K562 (cell line): Measurements from ENCODE around the gene SLC38A10. TPM values are rescaled to one million over a fixed set of nuclear protein-coding genes. Genes with fewer than 3 reads are reported as not detected.

Source experiments
- ATF4 ChIP-seq: fragments of 450-650 bp; formaldehyde crosslinking; IDR thresholded peaks from 2 replicates; pipeline ENCODE4 v1.4.0; 2022; ENCODE audit warnings: mild to moderate bottlenecking, moderate library complexity
- CBX8 ChIP-seq: fragments of 200-600 bp; sonication (generic); IDR thresholded peaks from 2 replicates; pipeline ENCODE4 v1.6.1; 2012; ENCODE audit warnings: borderline replicate concordance, mixed run types, low read depth, mild to moderate bottlenecking, moderate library complexity, mixed read lengths, low read length, control low read depth, inconsistent platforms; ENCODE audit not compliant: poor library complexity, severe bottlenecking; ENCODE audit errors: extremely low read depth
- CREM ChIP-seq: IDR thresholded peaks from 2 replicates; pipeline ENCODE4 v1.6.1; 2014; ENCODE audit warnings: antibody characterized with exemption, low read depth
- DACH1 ChIP-seq: fragments of 450-650 bp; IDR thresholded peaks from 2 replicates; pipeline ENCODE4 v1.6.1; 2018; ENCODE audit not compliant: partially characterized antibody
- DIDO1 ChIP-seq: fragments of 450-650 bp; IDR thresholded peaks from 2 replicates; pipeline ENCODE4 v1.6.1; 2016; ENCODE audit warnings: low read depth, missing biosample characterization, missing genetic modification characterization
- GTF2E2 ChIP-seq: fragments of 200-800 bp; sonication (Bioruptor generic); IDR thresholded peaks from 2 replicates; pipeline ENCODE4 v1.6.1; 2016; ENCODE audit warnings: missing genetic modification characterization, missing compliant biosample characterization
- HDAC1 ChIP-seq, 2 experiments: fragments of 450-650 bp; IDR thresholded peaks; 2 replicates each; pipeline ENCODE4 v1.6.1; 2016 to 2017; ENCODE audit warnings: inconsistent platforms in 1 of 2, mild to moderate bottlenecking in 1 of 2, moderate library complexity in 1 of 2
- HLTF ChIP-seq: fragments of 450-650 bp; IDR thresholded peaks from 2 replicates; pipeline ENCODE4 v1.6.1; 2016
- HNRNPL ChIP-seq: fragments of 200-400 bp; formaldehyde crosslinking; IDR thresholded peaks from 2 replicates; pipeline ENCODE4 v1.6.1; 2017; ENCODE audit warnings: low read depth, mild to moderate bottlenecking, low read length
- JUN ChIP-seq, 2 experiments: sonication (generic) in 1 of 2; formaldehyde crosslinking in 1 of 2; IDR thresholded peaks; 2 replicates each; pipeline versions ENCODE4 v1.6.1 to v1.8.0; 2012 to 2022; ENCODE audit warnings: borderline replicate concordance in 2 of 2, mild to moderate bottlenecking in 2 of 2, improper control_type of control experiment in 1 of 2, low read depth in 1 of 2, low read length in 1 of 2, missing genetic modification reagents in 1 of 2
- MAX ChIP-seq: sonication (generic); formaldehyde crosslinking; IDR thresholded peaks from 2 replicates; pipeline ENCODE4 v1.9.0; 2022; ENCODE audit warnings: mild to moderate bottlenecking, missing genetic modification reagents
- MIER1 ChIP-seq: fragments of 450-650 bp; IDR thresholded peaks from 2 replicates; pipeline ENCODE4 v1.6.1; 2016; ENCODE audit warnings: antibody characterized with exemption, mild to moderate bottlenecking, low read depth
- MYC ChIP-seq, 2 experiments: fragments of 250-450 bp in 1 of 2; sonication (Bioruptor Pico) in 1 of 2; IDR thresholded peaks; 2 replicates each; pipeline versions ENCODE4 v1.5.1 to v1.6.1; 2012 to 2021; ENCODE audit warnings: low read depth in 2 of 2, borderline replicate concordance in 1 of 2, improper control_type of control experiment in 1 of 2, low read length in 1 of 2, mild to moderate bottlenecking in 1 of 2, moderate library complexity in 1 of 2
- NFATC3 ChIP-seq: fragments of 450-650 bp; IDR thresholded peaks from 2 replicates; pipeline ENCODE4 v1.6.1; 2017; ENCODE audit warnings: mild to moderate bottlenecking
- OTX1 ChIP-seq: fragments of 450-650 bp; formaldehyde crosslinking; IDR thresholded peaks from 2 replicates; pipeline ENCODE4 v1.4.0; 2022; ENCODE audit warnings: mild to moderate bottlenecking
- RAD21 ChIP-seq, 2 experiments: fragments of 250-450 bp in 1 of 2; fragments of 450-650 bp in 1 of 2; sonication (Bioruptor Pico) in 1 of 2; formaldehyde crosslinking in 1 of 2; IDR thresholded peaks in 1 of 2; conservative IDR thresholded peaks in 1 of 2; 2 replicates each; pipeline versions ENCODE4 v1.4.0 to v1.8.0; 2020 to 2022; ENCODE audit warnings: mild to moderate bottlenecking in 2 of 2, moderate library complexity in 1 of 2
- RBM22 ChIP-seq: fragments of 200-400 bp; formaldehyde crosslinking; IDR thresholded peaks from 2 replicates; pipeline ENCODE4 v1.6.1; 2018; ENCODE audit warnings: low read length, low read depth; ENCODE audit not compliant: poor library complexity, severe bottlenecking
- SNRNP70 ChIP-seq: fragments of 200-400 bp; formaldehyde crosslinking; optimal IDR thresholded peaks from 2 replicates; pipeline ENCODE3; 2017; ENCODE audit warnings: low read depth, low read length
- SRSF7 ChIP-seq: fragments of 200-400 bp; formaldehyde crosslinking; optimal IDR thresholded peaks from 2 replicates; pipeline ENCODE3; 2017; ENCODE audit warnings: mild to moderate bottlenecking, low read depth, low read length
- TBL1XR1 ChIP-seq, 2 experiments: IDR thresholded peaks; 2 replicates each; pipeline ENCODE4 v1.6.1; 2012; ENCODE audit warnings: improper control_type of control experiment in 2 of 2, low read length in 2 of 2, mild to moderate bottlenecking in 1 of 2
- ZNF134 ChIP-seq: fragments of 250-450 bp; sonication (Bioruptor Pico); conservative IDR thresholded peaks from 2 replicates; pipeline ENCODE4 v1.4.0; 2020
- ZNF175 ChIP-seq: fragments of 200-800 bp; sonication (Bioruptor generic); IDR thresholded peaks from 2 replicates; pipeline ENCODE4 v1.6.1; 2016; ENCODE audit warnings: low read depth, mild to moderate bottlenecking, missing genetic modification characterization, missing compliant biosample characterization
- ZNF197 ChIP-seq: fragments of 200-800 bp; sonication (Bioruptor generic); IDR thresholded peaks from 2 replicates; pipeline ENCODE4 v1.6.1; 2016; ENCODE audit warnings: low read depth, missing genetic modification characterization, missing compliant biosample characterization
- ZNF277 ChIP-seq: fragments of 250-450 bp; sonication (Bioruptor Pico); IDR thresholded peaks from 2 replicates; pipeline ENCODE4 v1.8.0; 2022; ENCODE audit warnings: inconsistent platforms, mild to moderate bottlenecking, moderate library complexity, borderline replicate concordance
- polyA plus RNA-seq, 8 experiments: library from polyadenylated mRNA; depleted of rRNA in 4 of 8; stranded (reverse) in 5 of 8; unstranded in 3 of 8; fragments of >200 nt; fragmentation: Nextera tagmentation in 2 of 8; fragmentation: Illumina TruSeq in 1 of 8; extraction: Ambion mirVana in 2 of 8; extraction: Trizol in 1 of 8; gene quantifications; 2 replicates each; pipeline versions ENCODE4 v1.2.1 to v1.2.3, GENCODE V29; 2011 to 2014; ENCODE audit warnings: inconsistent platforms in 1 of 8, missing spikeins in 1 of 8
- total RNA-seq, 7 experiments: library from RNA; depleted of rRNA in 6 of 7; stranded (reverse); fragments of >200 nt in 6 of 7; fragmentation: Illumina TruSeq in 2 of 7; extraction: Trizol in 2 of 7; gene quantifications; 2 replicates each; pipeline versions ENCODE4 v1.2.1 to v1.2.3, GENCODE V29; 2011 to 2021; ENCODE audit warnings: low replicate concordance in 1 of 7

Gene SLC38A10
- total and polyA plus RNA-seq, 9 of the 15 experiments (the other 6 are each of a cell fraction or from before 2014, with no cell fraction given): 0.45 to 54.2 (median 13.8) TPM

- TF ChIP-seq MAX (CRISPR knock-in tag) (peak; percentile 31; the same call in 1 of the 2 replicates), MIER1 (no peak), NFATC3 (no peak), OTX1 (CRISPR knock-in tag) (no peak), HNRNPL (no peak), DIDO1 (tag) (no peak), TBL1XR1 (IDR thresholded peaks at IDR 0.05; ENCODE audit: low read length in 2 of 2) (no peak), ZNF175 (CRISPR knock-in tag) (no peak), RBM22 (no peak), HDAC1 (IDR thresholded peaks at IDR 0.05) (no peak), ZNF197 (CRISPR knock-in tag) (no peak), SNRNP70 (no peak), HLTF (no peak), ZNF134 (CRISPR knock-in tag) (no peak), MYC (IDR thresholded peaks at IDR 0.05; ENCODE audit: low read depth, low read length) (no peak), MYC (CRISPR knock-in tag; IDR thresholded peaks at IDR 0.05; ENCODE audit: borderline replicate concordance, low read depth) (no peak), CBX8 (no peak), DACH1 (no peak), RAD21 (CRISPR knock-in tag; conservative IDR thresholded peaks at IDR 0.05 in 1 of 2, IDR thresholded peaks at IDR 0.05 in 1 of 2) (peak; percentile 41 to 66), ATF4 (CRISPR knock-in tag) (no peak), GTF2E2 (tag) (no peak), ZNF277 (no peak), JUN (IDR thresholded peaks at IDR 0.05; ENCODE audit: borderline replicate concordance, low read depth, low read length) (no peak), JUN (CRISPR knock-in tag; IDR thresholded peaks at IDR 0.05; ENCODE audit: borderline replicate concordance) (no peak), SRSF7 (no peak), CREM (peak; percentile 58)
Observed at GRCh38 chr17:81200695-81201580, 94.2 kb downstream of the SLC38A10 start (continued).
